CD4-positive, alpha-beta T cell (primary cell): Measurements from ENCODE around the gene TMEM145. TPM values are rescaled to one million over a fixed set of nuclear protein-coding genes. Genes with fewer than 3 reads are reported as not detected.
A peak's percentile ranks its signal among the peaks of the same experiment; 100 is the strongest.

Experiments
- ATAC-seq: fragments of 200-7000 bp; cut with Tn5 transposase; one replicate; pipeline ENCODE4 v1.10.0; 2022; ENCODE audit warnings: mild to moderate bottlenecking; ENCODE audit not compliant: poor library complexity
- CTCF ChIA-PET: fragments of 350-600 bp; sonication (Branson Sonifier 250); formaldehyde crosslinking; loops from one replicate; lab custom pipeline; 2021; ENCODE audit warnings: antibody characterized with exemption, inconsistent platforms; lab: Charles Lee
- POLR2A ChIA-PET: fragments of 350-600 bp; sonication (Branson Sonifier 250); formaldehyde crosslinking; loops from one replicate; lab custom pipeline; 2021; ENCODE audit warnings: antibody characterized with exemption, inconsistent platforms; lab: Charles Lee
- DNase-seq, 14 experiments: peaks; one replicate each; pipeline ENCODE4 v3.0.0-alpha.2; 2013 to 2020; ENCODE audit warnings: mixed read lengths in 2 of 14
- H3K27ac ChIP-seq, 2 donors: one replicate each; pipeline versions ENCODE4 v1.5.1 to v1.7.0; 2013; ENCODE audit warnings: low read length in 2 of 2, low read depth in 1 of 2, mild to moderate bottlenecking in 1 of 2
- H3K27me3 ChIP-seq, 2 experiments: 1 replicate in 1 of 2; 2 replicates in 1 of 2; pipeline versions ENCODE4 v1.6.1 to v1.7.0; 2013; ENCODE audit warnings: low read length in 2 of 2, control low read depth in 1 of 2, mild to moderate bottlenecking in 1 of 2, moderate library complexity in 1 of 2; ENCODE audit not compliant: insufficient read depth in 2 of 2, control insufficient read depth in 1 of 2
- H3K36me3 ChIP-seq: one replicate; pipeline ENCODE4 v1.6.1; 2013; ENCODE audit warnings: low read length, control low read depth; ENCODE audit not compliant: insufficient read depth
- H3K4me1 ChIP-seq: one replicate; pipeline ENCODE4 v1.6.1; 2013; ENCODE audit warnings: low read length, control low read depth; ENCODE audit not compliant: insufficient read depth
- H3K4me3 ChIP-seq: one replicate; pipeline ENCODE4 v1.5.1; 2013; ENCODE audit warnings: mild to moderate bottlenecking, low read length, moderate library complexity
- H3K9me3 ChIP-seq, 2 experiments: 1 replicate in 1 of 2; 2 replicates in 1 of 2; pipeline versions ENCODE4 v1.6.1 to v1.7.0; 2013; ENCODE audit warnings: low read length in 2 of 2, mild to moderate bottlenecking in 2 of 2, control low read depth in 1 of 2, moderate library complexity in 1 of 2; ENCODE audit not compliant: control insufficient read depth in 1 of 2, insufficient read depth in 1 of 2
- H3K27ac Mint-ChIP-seq: one replicate; pipeline ENCODE4 v1.8.0; 2020; ENCODE audit warnings: mixed read lengths
- H3K27me3 Mint-ChIP-seq: one replicate; pipeline ENCODE4 v1.8.0; 2021; ENCODE audit warnings: mixed read lengths
- H3K36me3 Mint-ChIP-seq: one replicate; pipeline ENCODE4 v1.8.0; 2021; ENCODE audit warnings: low read depth, mixed read lengths
- H3K4me1 Mint-ChIP-seq: one replicate; pipeline ENCODE4 v1.8.0; 2021; ENCODE audit warnings: low read depth, mixed read lengths
- H3K4me3 Mint-ChIP-seq: one replicate; pipeline ENCODE4 v1.8.0; 2020; ENCODE audit warnings: mild to moderate bottlenecking, mixed read lengths
- H3K9me3 Mint-ChIP-seq: one replicate; pipeline ENCODE4 v1.8.0; 2020; ENCODE audit warnings: mixed read lengths
- intact Hi-C, 2 experiments: fragments of 100-400 bp; cut with DNase I in 1 of 2; cut with micrococcal nuclease in 1 of 2; formaldehyde crosslinking; loops; one replicate each; pipeline versions ENCODE4 v1.15.1 to v1.9.0; 2023 to 2025; cut with DNase I, micrococcal nuclease
- total RNA-seq, 174 experiments: library from RNA in 2 of 174; stranded (reverse) in 2 of 174; gene quantifications; one replicate each; pipeline ENCODE4 v1.2.3 and lab custom pipeline; 2021 to 2026
- TF ChIP-seq, protein P1 (sequence below): fragments of 200-600 bp; IDR thresholded peaks from one replicate; pipeline ENCODE4 v1.8.0; 2022; ENCODE audit warnings: antibody characterized with exemption, mild to moderate bottlenecking

TMEM145 gene
- total RNA-seq, 2 experiments from 2014 or later = not detected

DNA sequence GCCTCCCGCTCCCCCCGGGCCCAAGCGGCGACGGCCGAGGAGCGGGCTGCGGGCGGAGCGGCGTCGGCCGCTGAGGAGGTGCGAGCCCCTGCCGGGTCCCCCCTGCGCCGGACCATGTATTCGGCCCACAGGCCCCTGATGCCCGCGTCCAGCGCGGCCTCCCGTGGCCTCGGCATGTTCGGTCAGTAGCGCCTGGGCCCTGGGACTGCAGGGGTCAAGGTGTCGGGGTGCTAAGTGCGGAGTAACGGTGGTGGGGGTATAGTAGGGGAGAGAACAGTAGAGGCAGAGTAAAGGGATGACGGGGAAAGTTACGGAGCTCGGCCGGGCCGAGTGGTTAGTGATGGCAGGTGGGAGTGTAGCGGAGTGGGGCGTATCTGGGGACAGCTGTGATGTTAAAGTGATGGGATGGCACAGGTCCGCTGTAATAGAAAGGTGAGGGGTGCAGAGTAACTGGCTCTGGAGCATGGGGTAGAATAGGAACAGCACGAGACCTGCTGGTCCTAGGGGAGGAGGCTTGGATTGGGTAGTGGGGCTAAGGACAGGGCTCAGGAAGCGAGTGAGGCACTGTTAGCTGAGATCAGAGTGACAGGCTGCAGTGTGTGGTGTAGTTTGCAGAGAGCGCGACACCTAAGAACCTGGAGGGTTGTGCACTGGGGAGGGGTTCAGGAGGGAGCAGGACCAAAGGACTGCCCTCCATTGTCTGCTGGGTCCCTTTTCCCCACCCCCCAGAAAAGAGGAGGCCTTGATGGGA is 28.3 kb upstream of the TMEM145 start:
- no peaks in the 10 kb centered on the region for H3K27me3 Mint-ChIP-seq
- peaks cover 58% of the 10 kb centered on the region for H3K4me1 ChIP-seq
- ChIA-PET POLR2A (interaction anchor here (0.6 to 3.3 kb wide), 13 partner anchors 10 to 209 kb away, joined by 3 to 39 read pairs (median 5); partner anchors contain the start of genes CIC, GSK3A, PAFAH1B3 and POU2F2), CTCF (interaction anchor here (0.9 to 1.3 kb wide), 2 partner anchors 12 to 40 kb away, joined by 4 to 5 read pairs; no protein-coding TSS in a partner anchor)
- H3K4me3 ChIP-seq = peak overlapping the region; percentile 59
- H3K4me1 Mint-ChIP-seq = peaks cover 31% of the 10 kb centered on the region
- TF ChIP-seq, protein P1, sequence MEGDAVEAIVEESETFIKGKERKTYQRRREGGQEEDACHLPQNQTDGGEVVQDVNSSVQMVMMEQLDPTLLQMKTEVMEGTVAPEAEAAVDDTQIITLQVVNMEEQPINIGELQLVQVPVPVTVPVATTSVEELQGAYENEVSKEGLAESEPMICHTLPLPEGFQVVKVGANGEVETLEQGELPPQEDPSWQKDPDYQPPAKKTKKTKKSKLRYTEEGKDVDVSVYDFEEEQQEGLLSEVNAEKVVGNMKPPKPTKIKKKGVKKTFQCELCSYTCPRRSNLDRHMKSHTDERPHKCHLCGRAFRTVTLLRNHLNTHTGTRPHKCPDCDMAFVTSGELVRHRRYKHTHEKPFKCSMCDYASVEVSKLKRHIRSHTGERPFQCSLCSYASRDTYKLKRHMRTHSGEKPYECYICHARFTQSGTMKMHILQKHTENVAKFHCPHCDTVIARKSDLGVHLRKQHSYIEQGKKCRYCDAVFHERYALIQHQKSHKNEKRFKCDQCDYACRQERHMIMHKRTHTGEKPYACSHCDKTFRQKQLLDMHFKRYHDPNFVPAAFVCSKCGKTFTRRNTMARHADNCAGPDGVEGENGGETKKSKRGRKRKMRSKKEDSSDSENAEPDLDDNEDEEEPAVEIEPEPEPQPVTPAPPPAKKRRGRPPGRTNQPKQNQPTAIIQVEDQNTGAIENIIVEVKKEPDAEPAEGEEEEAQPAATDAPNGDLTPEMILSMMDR = no peak
- H3K4me3 Mint-ChIP-seq = peak overlapping the region; percentile 89
- ATAC-seq = no peak
- H3K27ac ChIP-seq = peak overlapping the region; percentile 26 to 40
- peak overlapping the region; percentile 90 for H3K27ac Mint-ChIP-seq
- H3K9me3 Mint-ChIP-seq = no peaks in the 10 kb centered on the region
- H3K9me3 ChIP-seq = no peaks in the 10 kb centered on the region
- peak in 4 of 14 experiments; percentile 24 to 61 (median 44) for DNase-seq
- intact Hi-C loops = loop anchor here (1.0 to 10.0 kb wide), 3 partner anchors 41 to 152 kb away; partner anchors contain the start of genes LIPE (in 1 of the 2), MEGF8 (in 1 of the 2) and POU2F2 (in 1 of the 2)
- peaks cover 32% of the 10 kb centered on the region for H3K36me3 ChIP-seq
- H3K36me3 Mint-ChIP-seq = peaks cover 34% of the 10 kb centered on the region
- H3K27me3 ChIP-seq = no peaks in the 10 kb centered on the region

- ChIA-PET POLR2A (interaction anchor here (0.8 to 1.6 kb wide), 4 partner anchors 33 to 87 kb away, joined by 3 to 8 read pairs (median 4); no protein-coding TSS in a partner anchor), CTCF (interaction anchor here (1.3 kb wide), 1 partner anchor 11 kb away, joined by 5 read pairs; no protein-coding TSS in a partner anchor)
- ATAC-seq (no peak), DNase-seq (peak in 2 of 14 experiments; percentile 34 to 54)
- Mint-ChIP-seq H3K27me3 (no peaks in the 10 kb centered on the region), H3K4me1 (peaks cover 31% of the 10 kb centered on the region), H3K4me3 (peak overlapping the region; percentile 35), H3K27ac (peak overlapping the region; percentile 90), H3K36me3 (peaks cover 36% of the 10 kb centered on the region), H3K9me3 (no peaks in the 10 kb centered on the region)
- peaks cover 55% of the 10 kb centered on the region for H3K4me1 ChIP-seq
- H3K9me3 ChIP-seq = no peaks in the 10 kb centered on the region
- TF ChIP-seq, protein P1 = no peak
- peak overlapping the region in 1 of 2 donors; percentile 26 for H3K27ac ChIP-seq
- H3K4me3 ChIP-seq = peak overlapping the region; percentile 59
- intact Hi-C loops = loop anchor here (2.0 to 10.0 kb wide), 2 partner anchors 139 to 153 kb away; partner anchors contain the start of genes LIPE (in 1 of the 2) and POU2F2 (in 1 of the 2)
- H3K36me3 ChIP-seq = peaks cover 40% of the 10 kb centered on the region
- no peaks in the 10 kb centered on the region for H3K27me3 ChIP-seq
Measured at GRCh38 chr19:42285541-42285941, 27.6 kb upstream of the TMEM145 start.

DNA sequence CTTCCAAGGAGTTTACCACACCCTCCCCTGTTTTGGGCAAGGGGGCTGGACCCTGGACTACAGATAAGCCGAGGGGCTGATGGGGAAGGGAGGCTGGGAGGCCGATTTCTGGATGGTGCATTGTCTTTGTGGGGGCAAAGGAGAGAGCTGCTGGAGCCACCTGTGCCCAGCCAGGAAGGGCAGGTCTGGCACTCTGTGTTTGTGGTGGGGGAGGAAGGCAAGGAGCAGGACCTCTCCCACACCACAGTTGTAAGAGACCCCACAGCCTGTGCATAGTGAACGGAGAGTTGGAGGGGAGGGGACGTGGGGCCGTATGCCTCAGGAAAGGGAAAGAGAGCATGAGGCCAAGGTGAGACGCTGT is 27.1 kb upstream of the TMEM145 start:
- H3K27me3 Mint-ChIP-seq = no peaks in the 10 kb centered on the region
- H3K9me3 Mint-ChIP-seq = no peaks in the 10 kb centered on the region
- ChIA-PET CTCF (no interaction called here), POLR2A (interaction anchor here (1.0 kb wide), 1 partner anchor 35 kb away, joined by 3 read pairs; no protein-coding TSS in a partner anchor)
- no peaks in the 10 kb centered on the region for H3K9me3 ChIP-seq
- peak overlapping the region; percentile 90 for H3K27ac Mint-ChIP-seq
- ATAC-seq (no peak), DNase-seq (no peak)
- H3K4me3 Mint-ChIP-seq = peak overlapping the region; percentile 35
- peaks cover 55% of the 10 kb centered on the region for H3K4me1 ChIP-seq
- no peak overlapping the region for H3K4me3 ChIP-seq
- intact Hi-C loops = loop anchor here (2.0 to 10.0 kb wide), 2 partner anchors 139 to 153 kb away; partner anchors contain the start of genes LIPE (in 1 of the 2) and POU2F2 (in 1 of the 2)
- H3K36me3 Mint-ChIP-seq = peaks cover 40% of the 10 kb centered on the region
- peaks cover 44% of the 10 kb centered on the region for H3K36me3 ChIP-seq
- no peaks in the 10 kb centered on the region for H3K27me3 ChIP-seq
- TF ChIP-seq, protein P1 = no peak
- peaks cover 31% of the 10 kb centered on the region for H3K4me1 Mint-ChIP-seq
- H3K27ac ChIP-seq = no peak overlapping the region
